HEK293T (cell line): ENCODE data around the gene CDH4.

ENCODE experiments used
- CTCF ChIA-PET: fragments of 350-600 bp; formaldehyde crosslinking; extraction: SDS; loops from one replicate; lab custom pipeline; 2021; ENCODE audit warnings: antibody characterized with exemption, inconsistent platforms; lab: Yijun Ruan, JAX
- POLR2A ChIA-PET: fragments of 350-600 bp; formaldehyde crosslinking; extraction: SDS; loops from one replicate; lab custom pipeline; 2020; ENCODE audit warnings: antibody characterized with exemption, inconsistent platforms; lab: Yijun Ruan, JAX
- DNase-seq: peaks from one replicate; pipeline ENCODE4 v3.0.0; 2012; ENCODE audit warnings: mixed read lengths; ENCODE audit errors: extremely low spot score
- ARNT ChIP-seq: fragments of 450-650 bp; IDR thresholded peaks from 2 replicates; pipeline ENCODE4 v1.6.1; 2017; ENCODE audit warnings: mild to moderate bottlenecking
- BHLHE40 ChIP-seq: fragments of 450-650 bp; IDR thresholded peaks from 2 replicates; pipeline ENCODE4 v1.6.1; 2016; ENCODE audit warnings: mild to moderate bottlenecking, moderate library complexity, borderline replicate concordance
- CTBP1 ChIP-seq: fragments of 450-650 bp; IDR thresholded peaks from 2 replicates; pipeline ENCODE4 v1.6.1; 2016; ENCODE audit warnings: borderline replicate concordance
- ELF4 ChIP-seq: fragments of 450-650 bp; IDR thresholded peaks from 2 replicates; pipeline ENCODE4 v1.6.1; 2017; ENCODE audit warnings: antibody characterized with exemption
- FOXA1 ChIP-seq: fragments of 450-650 bp; IDR thresholded peaks from 2 replicates; pipeline ENCODE4 v1.6.1; 2016; ENCODE audit warnings: mild to moderate bottlenecking
- FOXK2 ChIP-seq: fragments of 450-650 bp; IDR thresholded peaks from 2 replicates; pipeline ENCODE4 v1.6.1; 2016; ENCODE audit warnings: mild to moderate bottlenecking
- FOXM1 ChIP-seq: fragments of 450-650 bp; IDR thresholded peaks from 2 replicates; pipeline ENCODE4 v1.6.1; 2017; ENCODE audit warnings: mild to moderate bottlenecking, borderline replicate concordance
- HDGF ChIP-seq: fragments of 450-650 bp; IDR thresholded peaks from 2 replicates; pipeline ENCODE4 v1.6.1; 2017; ENCODE audit warnings: antibody characterized with exemption, borderline replicate concordance
- L3MBTL2 ChIP-seq: fragments of 450-650 bp; conservative IDR thresholded peaks from 2 replicates; pipeline ENCODE4 v1.6.1; 2016; ENCODE audit warnings: mild to moderate bottlenecking
- LEF1 ChIP-seq: fragments of 450-650 bp; IDR thresholded peaks from 2 replicates; pipeline ENCODE4 v1.6.1; 2017; ENCODE audit warnings: mild to moderate bottlenecking, borderline replicate concordance
- NFRKB ChIP-seq: fragments of 450-650 bp; IDR thresholded peaks from 2 replicates; pipeline ENCODE4 v1.6.1; 2016; ENCODE audit warnings: mild to moderate bottlenecking, moderate library complexity
- SP1 ChIP-seq: fragments of 450-650 bp; IDR thresholded peaks from 2 replicates; pipeline ENCODE4 v1.6.1; 2017
- SUZ12 ChIP-seq: fragments of 450-650 bp; IDR thresholded peaks from 2 replicates; pipeline ENCODE4 v1.6.1; 2016; ENCODE audit warnings: mild to moderate bottlenecking
- TARDBP ChIP-seq: fragments of 450-650 bp; IDR thresholded peaks from 2 replicates; pipeline ENCODE4 v1.6.1; 2016
- ZNF384 ChIP-seq: fragments of 450-650 bp; IDR thresholded peaks from 2 replicates; pipeline ENCODE4 v1.6.1; 2016
- TF ChIP-seq, protein P1 (sequence below): fragments of 450-650 bp; IDR thresholded peaks from 2 replicates; pipeline ENCODE4 v1.6.1; 2016

The CDH4 gene

DNA sequence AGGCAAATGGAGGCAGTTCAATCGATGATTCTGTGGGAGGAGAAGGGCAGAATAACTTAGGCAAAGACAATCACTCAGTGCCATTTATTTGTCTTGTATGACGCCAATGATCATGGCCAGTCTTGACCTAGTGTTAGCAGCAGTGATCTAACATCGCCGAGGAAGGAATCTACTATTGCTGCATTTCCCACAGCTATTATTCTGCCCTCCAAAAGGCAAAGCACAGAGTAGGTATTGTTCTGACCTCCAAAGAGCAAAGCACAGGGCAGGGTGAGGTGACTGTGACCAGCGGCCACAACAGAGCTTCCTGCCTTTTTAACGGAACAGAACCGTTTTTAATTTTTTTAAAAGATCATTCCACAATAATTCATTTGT is 235.9 kb downstream of the CDH4 start:
- DNase-seq: no peak
- CTCF ChIA-PET: no interaction called here
- POLR2A ChIA-PET: no interaction called here
- no peak for TF ChIP-seq NFRKB
- no peak for TF ChIP-seq TARDBP
- TF ChIP-seq CTBP1: no peak
- TF ChIP-seq, protein P1, sequence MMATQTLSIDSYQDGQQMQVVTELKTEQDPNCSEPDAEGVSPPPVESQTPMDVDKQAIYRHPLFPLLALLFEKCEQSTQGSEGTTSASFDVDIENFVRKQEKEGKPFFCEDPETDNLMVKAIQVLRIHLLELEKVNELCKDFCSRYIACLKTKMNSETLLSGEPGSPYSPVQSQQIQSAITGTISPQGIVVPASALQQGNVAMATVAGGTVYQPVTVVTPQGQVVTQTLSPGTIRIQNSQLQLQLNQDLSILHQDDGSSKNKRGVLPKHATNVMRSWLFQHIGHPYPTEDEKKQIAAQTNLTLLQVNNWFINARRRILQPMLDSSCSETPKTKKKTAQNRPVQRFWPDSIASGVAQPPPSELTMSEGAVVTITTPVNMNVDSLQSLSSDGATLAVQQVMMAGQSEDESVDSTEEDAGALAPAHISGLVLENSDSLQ: no peak
- TF ChIP-seq L3MBTL2: no peak
- TF ChIP-seq LEF1: no peak
- no peak for TF ChIP-seq SP1
- TF ChIP-seq ARNT: no peak
- TF ChIP-seq SUZ12: no peak
- TF ChIP-seq FOXM1: no peak
- TF ChIP-seq FOXA1: no peak
- TF ChIP-seq BHLHE40: no peak
- no peak for TF ChIP-seq ELF4
- no peak for TF ChIP-seq FOXK2
- no peak for TF ChIP-seq ZNF384
- no peak for TF ChIP-seq HDGF

DNA sequence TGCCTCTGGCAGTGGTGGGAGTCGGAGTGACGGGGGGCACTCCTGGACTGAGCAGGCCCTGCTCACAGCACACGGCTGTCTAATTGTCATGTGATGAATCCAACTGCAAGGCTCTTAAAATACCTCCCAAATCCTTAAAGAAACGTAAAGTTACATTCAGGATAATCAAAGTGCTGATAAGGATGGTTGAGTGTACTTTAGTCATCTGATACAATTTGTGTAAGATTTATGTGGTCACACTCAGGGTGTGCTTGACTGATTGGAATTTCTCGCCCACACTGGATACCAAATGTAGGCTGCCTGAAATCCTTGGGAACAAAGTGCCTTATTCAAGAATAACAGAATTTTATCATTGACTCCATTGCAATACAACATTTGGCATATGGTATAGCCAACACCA is 238.7 kb downstream of the CDH4 start:
- POLR2A ChIA-PET: no interaction called here
- CTCF ChIA-PET: no interaction called here
- TF ChIP-seq ARNT (no peak), FOXM1 (no peak), SUZ12 (no peak), CTBP1 (no peak), TARDBP (no peak), ZNF384 (no peak), SP1 (no peak), LEF1 (no peak), FOXA1 (no peak), FOXK2 (no peak), BHLHE40 (no peak), ELF4 (no peak), NFRKB (no peak), L3MBTL2 (no peak), HDGF (no peak)
- TF ChIP-seq, protein P1: no peak
- no peak for DNase-seq

DNA sequence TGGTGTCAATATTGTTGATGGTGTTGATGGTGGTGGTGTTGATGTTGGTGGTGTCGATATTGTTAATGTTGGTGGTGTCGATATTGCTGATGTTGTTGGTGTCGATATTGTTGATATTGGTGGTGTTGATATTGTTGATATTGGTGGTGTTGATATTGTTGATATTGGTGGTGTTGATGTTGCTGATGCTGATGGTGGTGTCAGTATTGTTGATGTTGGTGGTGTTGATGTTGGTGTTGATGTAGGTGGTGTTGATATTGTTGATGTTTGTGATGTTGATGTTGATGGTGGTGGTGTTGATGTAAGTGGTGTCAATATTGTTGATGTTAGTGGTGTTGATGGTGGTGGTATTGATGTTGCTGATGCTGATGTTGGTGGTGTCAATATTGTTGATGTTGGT is 240.0 kb downstream of the CDH4 start:
- TF ChIP-seq BHLHE40: no peak
- no peak for TF ChIP-seq CTBP1
- TF ChIP-seq LEF1: no peak
- no peak for TF ChIP-seq FOXK2
- TF ChIP-seq FOXA1: no peak
- TF ChIP-seq SP1: no peak
- TF ChIP-seq L3MBTL2: no peak
- no peak for TF ChIP-seq HDGF
- TF ChIP-seq ARNT: no peak
- TF ChIP-seq NFRKB: no peak
- TF ChIP-seq ZNF384: no peak
- no peak for TF ChIP-seq ELF4
- CTCF ChIA-PET: no interaction called here
- no peak for DNase-seq
- POLR2A ChIA-PET: no interaction called here

DNA sequence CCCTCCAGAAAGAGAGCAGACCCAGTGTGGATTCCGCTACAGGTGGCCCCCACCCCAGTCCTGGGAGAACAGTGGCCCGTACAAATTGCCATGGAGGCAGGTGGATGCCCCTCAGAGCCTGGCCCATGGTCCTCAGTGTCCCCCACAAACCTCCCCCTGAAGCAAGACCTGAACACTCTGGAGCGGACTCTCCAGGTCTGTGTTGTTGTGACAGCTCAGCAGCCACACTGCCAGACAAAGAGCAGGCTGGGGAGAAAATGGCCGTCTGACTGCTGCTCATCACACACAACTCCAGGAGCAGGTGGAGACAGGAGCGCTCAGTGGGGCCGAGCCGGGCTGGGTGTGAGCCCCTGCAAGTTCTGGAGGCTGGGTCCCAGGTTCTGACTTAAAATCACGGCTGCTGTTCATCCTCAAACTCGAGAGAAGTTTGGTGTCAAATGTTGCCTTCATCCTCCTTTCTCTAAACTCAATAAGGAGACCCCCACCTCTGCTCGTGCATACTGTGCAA is 241.8 kb downstream of the CDH4 start:
- CTCF ChIA-PET: no interaction called here
- POLR2A ChIA-PET: no interaction called here
- no peak for DNase-seq
- no peak for TF ChIP-seq TARDBP
- TF ChIP-seq FOXM1: no peak
- TF ChIP-seq BHLHE40: no peak
- TF ChIP-seq SP1: no peak
- TF ChIP-seq NFRKB: no peak
- TF ChIP-seq HDGF: no peak
- no peak for TF ChIP-seq ZNF384
- no peak for TF ChIP-seq FOXK2
- TF ChIP-seq L3MBTL2: no peak
- TF ChIP-seq FOXA1: no peak

DNA sequence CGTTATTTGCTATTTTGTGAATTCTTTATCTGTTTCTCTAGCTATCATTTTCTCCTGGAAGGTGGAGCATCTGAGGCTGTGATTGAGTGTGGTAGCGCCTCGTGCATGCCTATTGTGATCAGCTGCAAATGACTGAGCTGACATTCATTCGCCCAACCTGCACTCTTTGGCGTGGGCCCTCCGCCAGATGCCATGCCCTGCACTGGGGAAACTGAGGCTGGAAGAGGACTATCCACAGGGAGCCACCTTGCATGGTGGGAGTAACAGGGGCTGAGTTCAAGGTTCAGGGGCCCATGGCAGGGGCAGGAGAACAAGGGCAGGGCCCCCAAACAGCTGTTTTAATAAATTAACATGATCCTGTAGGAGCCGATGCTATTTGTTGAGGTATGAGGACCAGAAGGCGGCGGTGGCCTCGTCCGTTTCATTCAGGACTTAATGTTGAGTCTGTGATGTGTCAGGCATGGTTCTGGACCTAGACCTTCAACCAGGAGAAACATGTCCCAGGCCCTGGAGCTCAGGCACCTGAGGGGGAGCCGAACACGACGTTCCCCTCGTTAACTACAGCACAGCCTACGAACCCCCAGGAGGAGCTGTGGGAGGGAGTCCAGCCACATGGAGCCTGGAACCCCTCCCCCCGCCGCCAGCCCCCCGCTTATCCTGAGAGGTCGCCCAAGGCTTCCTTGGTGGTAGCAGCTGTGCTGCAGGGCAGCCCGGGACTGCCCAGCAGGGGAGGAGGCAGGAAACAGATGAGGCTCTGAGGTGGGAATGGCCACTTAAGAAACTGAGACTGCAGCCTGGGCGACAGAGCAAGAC is 242.9 kb downstream of the CDH4 start:
- POLR2A ChIA-PET: no interaction called here
- TF ChIP-seq NFRKB: no peak
- TF ChIP-seq ELF4: no peak
- no peak for TF ChIP-seq HDGF
- TF ChIP-seq, protein P1: no peak
- no peak for TF ChIP-seq TARDBP
- no peak for TF ChIP-seq LEF1
- TF ChIP-seq SP1: no peak
- no peak for TF ChIP-seq SUZ12
- no peak for TF ChIP-seq CTBP1
- CTCF ChIA-PET: no interaction called here
- no peak for DNase-seq

DNA sequence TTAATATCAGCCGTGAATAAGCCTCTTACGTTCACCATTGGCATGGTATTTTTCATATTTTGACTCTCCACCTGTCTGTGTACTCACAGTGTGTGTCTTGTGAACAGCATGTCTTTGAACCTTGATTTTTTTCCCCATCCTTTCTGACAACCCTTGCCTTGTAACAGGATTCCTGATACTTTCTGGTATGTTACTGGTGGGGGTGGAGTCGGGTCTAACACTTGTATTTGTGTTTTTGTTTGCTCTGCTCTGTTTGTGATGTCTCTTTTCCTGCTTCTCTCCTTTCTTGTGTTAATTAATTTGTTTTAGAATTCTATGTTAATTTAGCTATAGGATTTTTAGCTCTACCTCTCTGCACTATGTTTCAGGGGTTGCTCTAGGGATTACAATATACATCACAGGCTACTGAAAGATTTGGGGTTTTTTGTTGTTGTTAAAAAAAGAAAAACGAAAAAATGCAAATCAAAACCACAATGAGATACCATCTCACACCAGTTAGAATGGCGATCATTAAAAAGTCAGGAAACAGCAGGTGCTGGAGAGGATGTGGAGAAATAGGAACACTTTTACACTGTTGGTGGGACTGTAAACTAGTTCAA is 245.1 kb downstream of the CDH4 start:
- ChIA-PET CTCF (no interaction called here), POLR2A (no interaction called here)
- no peak for DNase-seq
- TF ChIP-seq CTBP1 (no peak), SUZ12 (no peak), ELF4 (no peak), NFRKB (no peak), BHLHE40 (no peak), HDGF (no peak), L3MBTL2 (no peak), SP1 (no peak), FOXK2 (no peak), LEF1 (no peak), ARNT (no peak), ZNF384 (no peak), TARDBP (no peak), FOXA1 (no peak), FOXM1 (no peak)
- TF ChIP-seq, protein P1: no peak
